Activated T-cell treated with anti-CD3 and anti-CD28 coated beads, Interleukin-2, amount 50 U/mL, for 4 hours (primary cell): ENCODE measurements around the gene DICER1. TPM values are rescaled to one million over a fixed set of nuclear protein-coding genes. Genes with fewer than 3 reads are reported as not detected.

ENCODE experiments used
- ATAC-seq, 2 donors: fragments of 200-7000 bp; cut with Tn5 transposase; one replicate each; pipeline ENCODE4 v1.10.0; 2021
- DNase-seq: peaks from one replicate; pipeline ENCODE4 v3.0.0-alpha.2; 2020
- H3K27me3 Mint-ChIP-seq: one replicate; pipeline ENCODE4 v1.8.0; 2021; ENCODE audit warnings: low read depth, mixed read lengths
- H3K36me3 Mint-ChIP-seq: one replicate; pipeline ENCODE4 v1.8.0; 2022; ENCODE audit warnings: mixed read lengths; ENCODE audit not compliant: insufficient read depth
- H3K4me1 Mint-ChIP-seq: one replicate; pipeline ENCODE4 v1.8.0; 2021; ENCODE audit warnings: low read depth, mixed read lengths
- H3K4me3 Mint-ChIP-seq: one replicate; pipeline ENCODE4 v1.8.0; 2021; ENCODE audit warnings: mild to moderate bottlenecking, moderate library complexity, mixed read lengths
- H3K9me3 Mint-ChIP-seq: one replicate; pipeline ENCODE4 v1.8.0; 2021; ENCODE audit warnings: mixed read lengths
- total RNA-seq, 3 donors: library from RNA; stranded (reverse); gene quantifications; one replicate each; pipeline ENCODE4 v1.2.1, GENCODE V29; 2021

DICER1 gene
- total RNA-seq, 3 donors from 2014 or later: 43.7 to 49.7 (median 46.2) TPM

DNA sequence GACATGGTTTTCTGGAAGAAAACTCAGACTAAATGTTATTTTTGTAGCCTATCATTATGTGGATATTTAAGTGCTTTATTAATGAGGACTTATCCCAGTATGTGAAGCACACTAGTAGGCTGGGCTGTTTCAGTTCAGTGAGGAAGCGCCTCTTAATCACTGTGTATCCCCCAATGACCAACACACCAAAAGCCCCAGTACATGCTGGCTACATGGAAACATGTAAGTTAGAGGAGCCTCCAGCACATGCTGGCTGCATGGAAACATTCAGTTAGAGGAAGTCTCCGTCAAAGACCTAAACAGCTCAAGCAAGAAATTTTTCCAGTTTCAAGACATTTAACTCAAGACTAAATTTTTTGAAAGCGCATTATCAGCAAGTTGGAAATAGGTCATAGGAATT lies 26.8 kb downstream of the DICER1 start:
- Mint-ChIP-seq H3K36me3 (peaks cover 28% of the 10 kb centered on the region), H3K4me1 (peaks cover 25% of the 10 kb centered on the region), H3K4me3 (no peak overlapping the region), H3K9me3 (no peaks in the 10 kb centered on the region), H3K27me3 (no peaks in the 10 kb centered on the region)
- no peak for ATAC-seq
- no peak for DNase-seq

DNA sequence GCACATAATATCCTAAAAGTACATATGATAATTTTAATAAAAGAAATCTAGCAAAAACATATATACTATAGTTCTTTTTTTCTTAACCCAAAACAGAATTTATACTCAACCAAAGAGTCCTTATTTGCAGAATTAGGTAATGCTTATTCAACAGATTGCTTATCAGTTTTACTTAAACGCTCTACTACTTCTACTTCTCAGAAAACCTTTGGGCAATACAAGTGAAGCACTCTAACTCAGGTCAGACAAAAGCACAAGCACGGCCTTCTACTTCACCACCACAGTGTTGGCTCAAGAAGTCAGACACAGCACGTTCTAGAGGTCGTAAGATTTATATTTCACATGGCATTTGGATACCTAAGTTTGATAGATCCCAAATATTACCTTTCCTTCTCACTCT lies 29.2 kb downstream of the DICER1 start:
- no peak overlapping the region for H3K4me3 Mint-ChIP-seq
- peaks cover 35% of the 10 kb centered on the region for H3K36me3 Mint-ChIP-seq
- H3K4me1 Mint-ChIP-seq: peaks cover 16% of the 10 kb centered on the region
- ATAC-seq (no peak), DNase-seq (no peak)
- H3K9me3 Mint-ChIP-seq: no peaks in the 10 kb centered on the region
- no peaks in the 10 kb centered on the region for H3K27me3 Mint-ChIP-seq

DNA sequence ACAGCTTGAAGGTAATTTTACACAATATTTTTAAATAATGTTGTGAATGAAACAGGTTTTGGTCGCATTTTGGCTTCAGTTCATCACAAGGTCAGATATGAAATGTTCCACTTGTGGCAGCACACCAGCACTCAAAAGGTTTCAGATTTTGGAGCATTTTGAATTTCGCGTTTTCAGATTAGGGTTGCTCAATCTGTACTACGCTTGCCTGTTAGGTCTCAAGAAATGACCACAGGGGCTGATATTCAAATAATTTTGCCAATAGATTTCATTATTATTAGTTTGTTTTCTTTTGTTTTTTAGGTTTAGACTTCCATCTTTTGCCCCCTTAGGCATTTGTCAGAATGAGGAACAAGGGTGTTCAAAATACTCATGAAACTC lies 29.8 kb downstream of the DICER1 start:
- no peak overlapping the region for H3K4me3 Mint-ChIP-seq
- no peaks in the 10 kb centered on the region for H3K27me3 Mint-ChIP-seq
- no peak for DNase-seq
- ATAC-seq: no peak
- no peaks in the 10 kb centered on the region for H3K9me3 Mint-ChIP-seq
- peaks cover 34% of the 10 kb centered on the region for H3K36me3 Mint-ChIP-seq
- H3K4me1 Mint-ChIP-seq: peaks cover 16% of the 10 kb centered on the region

DNA sequence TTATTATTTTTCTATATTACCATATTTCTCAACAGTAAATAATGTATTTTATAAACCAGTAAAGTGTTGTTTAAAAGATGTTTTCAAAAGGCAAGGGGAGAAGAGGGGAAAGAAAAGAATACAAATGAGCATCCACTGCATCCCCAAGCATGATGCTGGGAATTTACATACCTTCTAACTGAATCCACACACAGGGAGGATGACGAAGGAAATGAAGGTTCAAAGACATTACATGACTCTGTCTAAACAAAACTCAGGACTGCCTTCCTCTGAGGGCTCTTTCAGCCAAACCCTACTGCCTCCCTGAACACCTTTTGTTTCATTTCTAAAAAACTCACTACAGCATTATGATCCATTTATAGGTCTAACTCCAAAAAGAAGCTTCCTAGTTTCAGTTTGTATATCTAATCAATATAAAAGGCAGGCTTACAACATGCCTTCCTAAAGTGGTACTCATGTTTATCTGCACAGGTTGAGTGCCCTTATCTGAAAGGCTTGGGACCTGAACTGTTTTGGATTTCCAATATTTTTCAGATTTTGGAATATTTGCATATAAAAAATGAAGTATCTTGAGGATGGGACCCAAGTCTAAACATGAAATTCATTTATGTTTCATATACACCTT lies 30.3 kb downstream of the DICER1 start:
- no peak for DNase-seq
- Mint-ChIP-seq H3K9me3 (no peaks in the 10 kb centered on the region), H3K27me3 (no peaks in the 10 kb centered on the region), H3K4me1 (peaks cover 16% of the 10 kb centered on the region), H3K4me3 (no peak overlapping the region), H3K36me3 (peaks cover 34% of the 10 kb centered on the region)
- no peak for ATAC-seq

DNA sequence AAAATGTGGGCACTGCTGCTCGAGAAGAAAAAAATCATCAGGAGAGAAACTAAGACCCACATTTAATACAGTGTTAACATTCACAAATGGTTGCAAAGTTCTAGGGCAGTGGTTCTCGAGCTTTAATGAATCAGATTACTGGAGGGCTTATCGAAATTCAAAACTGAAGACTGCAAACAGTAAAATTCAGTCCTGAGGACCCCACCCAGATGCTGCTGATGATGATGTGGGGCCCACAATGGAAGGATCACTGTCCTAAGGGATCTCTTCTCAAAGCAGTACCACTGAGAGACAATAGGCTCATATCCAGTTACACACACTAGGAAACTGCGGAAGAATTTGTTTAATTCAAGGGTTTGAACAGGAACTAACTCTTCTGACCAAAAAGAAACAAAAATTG lies 31.4 kb downstream of the DICER1 start:
- Mint-ChIP-seq H3K27me3 (no peaks in the 10 kb centered on the region), H3K36me3 (peaks cover 36% of the 10 kb centered on the region), H3K9me3 (no peaks in the 10 kb centered on the region), H3K4me3 (no peak overlapping the region), H3K4me1 (peaks cover 14% of the 10 kb centered on the region)
- no peak for ATAC-seq
- no peak for DNase-seq

DNA sequence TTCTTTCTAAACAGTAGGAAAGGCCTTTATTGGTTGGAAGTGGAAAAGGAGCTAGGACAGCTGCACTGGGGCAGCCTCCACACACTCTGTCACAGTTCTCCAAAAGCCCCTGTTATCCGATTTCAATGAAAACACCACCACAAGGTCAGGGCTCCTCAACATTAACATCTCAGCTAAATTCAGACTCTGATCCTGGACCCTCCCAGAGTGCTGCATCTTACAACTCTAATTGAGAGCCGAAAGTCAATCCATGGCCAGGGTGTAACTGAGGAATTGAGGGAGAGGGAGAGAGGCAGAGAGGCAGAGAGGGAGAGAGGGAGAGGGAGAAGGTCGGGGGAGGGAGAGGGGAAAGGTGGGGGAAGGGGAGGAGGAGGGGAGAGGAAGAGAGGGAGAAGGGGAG lies 32.1 kb downstream of the DICER1 start:
- H3K4me1 Mint-ChIP-seq: peaks cover 14% of the 10 kb centered on the region
- ATAC-seq: no peak
- no peak overlapping the region for H3K4me3 Mint-ChIP-seq
- H3K27me3 Mint-ChIP-seq: no peaks in the 10 kb centered on the region
- DNase-seq: no peak
- H3K9me3 Mint-ChIP-seq: no peaks in the 10 kb centered on the region
- peaks cover 39% of the 10 kb centered on the region for H3K36me3 Mint-ChIP-seq

DNA sequence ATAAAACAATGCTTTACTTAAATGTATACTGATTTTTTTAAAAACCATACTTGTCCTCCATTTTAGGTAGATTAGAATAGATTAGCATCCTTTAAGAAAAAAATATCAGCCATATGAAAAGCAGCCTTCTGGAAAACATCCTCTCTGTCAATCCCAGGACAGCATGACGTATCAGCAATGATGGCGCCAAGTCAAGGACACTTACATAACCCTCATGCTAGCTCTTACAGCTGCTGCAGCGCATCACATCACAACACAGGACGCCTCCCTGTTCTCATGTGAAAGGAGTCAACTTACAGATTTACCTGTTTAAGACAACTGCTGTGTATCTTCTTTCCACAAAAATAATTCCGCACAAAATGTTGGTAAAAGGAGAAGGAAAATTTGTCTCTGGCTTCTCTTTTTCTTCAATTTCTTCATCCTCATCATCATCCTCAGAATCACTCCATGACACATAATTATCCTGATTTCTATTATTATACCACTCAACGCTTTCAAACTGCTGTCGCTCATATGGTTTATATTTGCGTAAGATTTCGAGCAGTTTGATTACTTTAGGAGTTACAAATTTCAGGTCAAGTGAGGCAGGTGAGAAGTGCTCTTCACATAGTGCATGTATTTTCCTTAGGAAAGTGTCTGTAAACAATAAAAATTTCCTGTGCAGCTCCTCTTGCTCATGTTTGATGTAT lies 33.3 kb downstream of the DICER1 start:
- H3K27me3 Mint-ChIP-seq: no peaks in the 10 kb centered on the region
- H3K4me1 Mint-ChIP-seq: peaks cover 10% of the 10 kb centered on the region
- peaks cover 33% of the 10 kb centered on the region for H3K36me3 Mint-ChIP-seq
- no peak overlapping the region for H3K4me3 Mint-ChIP-seq
- no peaks in the 10 kb centered on the region for H3K9me3 Mint-ChIP-seq
- DNase-seq (no peak), ATAC-seq (no peak)

DNA sequence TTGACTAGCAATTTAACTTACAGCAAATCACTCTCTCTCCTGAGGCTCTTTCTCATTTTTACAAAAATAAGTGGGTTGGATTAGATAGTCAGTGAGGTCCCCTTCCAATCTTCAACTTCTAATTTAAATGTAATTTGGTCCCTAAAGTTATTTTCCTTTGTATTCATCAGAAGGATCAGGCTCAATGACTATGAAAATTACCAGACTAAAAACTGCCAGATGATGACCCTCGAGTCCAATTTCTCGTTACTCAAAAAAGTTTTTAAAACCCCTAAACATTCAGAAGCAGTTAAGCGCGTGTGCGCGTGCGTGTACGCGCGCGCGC lies 34.7 kb downstream of the DICER1 start:
- H3K4me3 Mint-ChIP-seq: no peak overlapping the region
- no peak for DNase-seq
- ATAC-seq: no peak
- peaks cover 3% of the 10 kb centered on the region for H3K4me1 Mint-ChIP-seq
- H3K9me3 Mint-ChIP-seq: no peaks in the 10 kb centered on the region
- peaks cover 32% of the 10 kb centered on the region for H3K36me3 Mint-ChIP-seq
- no peaks in the 10 kb centered on the region for H3K27me3 Mint-ChIP-seq

DNA sequence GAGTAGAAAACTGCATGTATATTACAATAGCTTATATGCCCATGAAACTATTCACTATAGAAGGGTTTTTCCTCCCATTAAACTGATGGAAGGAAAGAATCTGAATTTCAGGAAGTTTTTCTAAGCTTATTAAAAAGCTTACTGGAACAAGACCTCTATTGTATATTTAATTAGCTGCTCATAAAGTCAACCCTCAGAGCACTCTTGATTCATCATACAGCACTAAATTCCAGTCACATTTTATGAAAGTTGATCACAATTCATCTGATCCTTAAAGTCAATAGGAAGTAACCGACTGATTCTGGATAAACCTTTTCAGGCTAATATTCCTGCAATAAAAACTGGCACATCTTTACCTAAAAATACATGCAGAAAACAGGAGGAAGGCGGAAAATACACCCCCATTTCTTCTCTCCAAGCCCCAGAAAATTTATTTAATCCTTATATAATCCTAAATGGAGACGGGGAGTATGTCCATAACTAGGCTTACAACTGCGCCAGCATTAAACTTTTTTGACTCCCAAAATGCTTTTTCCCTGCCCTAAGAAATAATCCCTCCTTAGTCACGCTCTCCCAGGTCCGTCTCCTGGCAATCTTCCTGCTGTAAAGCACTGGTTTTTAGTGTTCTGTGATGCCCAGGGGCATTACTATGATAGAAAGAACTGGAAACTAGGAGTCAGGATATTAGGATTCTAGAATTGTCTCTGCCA lies 35.3 kb downstream of the DICER1 start:
- Mint-ChIP-seq H3K36me3 (peaks cover 34% of the 10 kb centered on the region), H3K4me1 (peaks cover 3% of the 10 kb centered on the region)
- no peak for ATAC-seq

DNA sequence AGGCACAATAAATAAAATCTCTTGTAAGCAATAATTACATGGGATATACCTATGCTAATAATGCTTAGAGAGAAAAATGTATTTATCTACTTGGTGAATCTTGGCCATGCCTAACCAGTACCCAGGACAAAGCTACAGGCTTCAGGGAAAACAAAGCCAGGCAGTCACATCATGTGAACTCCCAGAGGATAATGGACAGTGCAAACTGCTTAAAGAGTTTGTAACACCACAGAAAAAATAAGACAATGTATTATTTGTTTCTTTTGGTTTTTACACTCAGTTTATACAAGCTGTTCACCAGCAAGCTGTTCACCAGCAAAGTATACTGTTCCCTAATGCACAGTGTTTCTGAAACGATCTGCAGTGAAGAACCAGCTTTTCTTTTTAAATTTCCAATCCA lies 38.0 kb downstream of the DICER1 start:
- Mint-ChIP-seq H3K27me3 (no peaks in the 10 kb centered on the region), H3K4me3 (no peak overlapping the region), H3K36me3 (peaks cover 44% of the 10 kb centered on the region), H3K9me3 (no peaks in the 10 kb centered on the region), H3K4me1 (peaks cover 3% of the 10 kb centered on the region)
- ATAC-seq: no peak
- DNase-seq: no peak

More for the DNA sequence above, 35.3 kb downstream of the DICER1 start:
- Mint-ChIP-seq H3K4me3 (no peak overlapping the region), H3K27me3 (no peaks in the 10 kb centered on the region), H3K9me3 (no peaks in the 10 kb centered on the region)
- no peak for DNase-seq

DNA sequence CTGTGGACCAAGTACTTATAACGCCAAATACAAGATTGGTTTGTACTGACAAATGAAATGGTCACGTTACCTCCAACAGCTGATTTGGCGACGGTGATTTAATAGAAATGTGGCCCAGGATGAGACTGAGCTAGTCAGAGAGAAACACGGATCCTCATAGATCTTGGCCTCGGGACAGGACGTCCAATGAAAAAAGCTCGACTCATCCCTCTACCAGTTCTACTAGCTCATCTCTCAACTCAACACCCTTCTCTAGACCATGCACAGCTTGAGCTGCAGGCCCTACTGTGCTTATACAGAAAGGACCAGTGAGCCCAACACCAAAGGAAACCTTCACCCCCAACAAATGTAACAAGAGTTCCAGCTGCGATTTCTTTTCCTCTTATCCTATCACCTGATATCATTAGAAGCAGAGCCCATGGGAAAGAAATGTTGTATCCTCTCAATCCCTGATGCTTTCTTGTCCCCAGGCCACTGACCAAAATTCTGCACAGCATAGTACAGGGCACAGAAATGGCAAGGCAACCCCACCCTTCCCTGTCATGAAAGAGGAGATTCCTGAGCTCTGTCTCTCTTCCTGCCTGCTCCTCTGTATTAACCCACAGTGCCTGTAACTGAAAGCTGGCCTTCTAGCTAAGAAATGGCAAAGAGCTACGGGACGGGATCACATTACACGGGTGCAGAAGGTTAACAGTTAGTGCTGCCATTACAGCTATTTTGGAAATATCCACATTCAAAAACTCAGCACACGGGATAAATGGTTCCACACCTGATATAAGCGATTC lies 39.2 kb downstream of the DICER1 start:
- no peaks in the 10 kb centered on the region for H3K9me3 Mint-ChIP-seq
- no peak overlapping the region for H3K4me3 Mint-ChIP-seq
- peaks cover 3% of the 10 kb centered on the region for H3K4me1 Mint-ChIP-seq
- ATAC-seq: no peak
- no peaks in the 10 kb centered on the region for H3K27me3 Mint-ChIP-seq
- peaks cover 41% of the 10 kb centered on the region for H3K36me3 Mint-ChIP-seq
- no peak for DNase-seq

DNA sequence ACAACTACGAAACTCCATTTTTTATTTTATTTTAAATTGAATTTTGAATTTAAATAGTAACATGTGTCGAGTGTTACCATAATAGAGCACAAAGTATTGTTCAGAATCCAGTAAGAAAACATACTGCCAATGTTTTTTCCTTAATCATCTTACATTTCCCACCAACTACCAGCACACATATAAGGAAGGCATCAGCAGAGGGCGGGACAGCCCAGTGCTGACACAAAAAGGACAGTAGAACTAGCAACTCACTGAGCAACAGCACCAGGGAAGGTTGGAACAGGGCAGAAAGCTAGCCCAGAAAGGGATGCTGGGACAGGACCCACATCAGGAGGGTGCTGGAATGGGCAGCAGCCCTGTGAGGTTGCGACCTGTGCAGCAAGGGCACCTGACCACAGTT lies 43.9 kb downstream of the DICER1 start:
- no peak overlapping the region for H3K4me3 Mint-ChIP-seq
- ATAC-seq (no peak), DNase-seq (no peak)
- no peaks in the 10 kb centered on the region for H3K4me1 Mint-ChIP-seq
- no peaks in the 10 kb centered on the region for H3K9me3 Mint-ChIP-seq
- no peaks in the 10 kb centered on the region for H3K27me3 Mint-ChIP-seq
- H3K36me3 Mint-ChIP-seq: peaks cover 39% of the 10 kb centered on the region

DNA sequence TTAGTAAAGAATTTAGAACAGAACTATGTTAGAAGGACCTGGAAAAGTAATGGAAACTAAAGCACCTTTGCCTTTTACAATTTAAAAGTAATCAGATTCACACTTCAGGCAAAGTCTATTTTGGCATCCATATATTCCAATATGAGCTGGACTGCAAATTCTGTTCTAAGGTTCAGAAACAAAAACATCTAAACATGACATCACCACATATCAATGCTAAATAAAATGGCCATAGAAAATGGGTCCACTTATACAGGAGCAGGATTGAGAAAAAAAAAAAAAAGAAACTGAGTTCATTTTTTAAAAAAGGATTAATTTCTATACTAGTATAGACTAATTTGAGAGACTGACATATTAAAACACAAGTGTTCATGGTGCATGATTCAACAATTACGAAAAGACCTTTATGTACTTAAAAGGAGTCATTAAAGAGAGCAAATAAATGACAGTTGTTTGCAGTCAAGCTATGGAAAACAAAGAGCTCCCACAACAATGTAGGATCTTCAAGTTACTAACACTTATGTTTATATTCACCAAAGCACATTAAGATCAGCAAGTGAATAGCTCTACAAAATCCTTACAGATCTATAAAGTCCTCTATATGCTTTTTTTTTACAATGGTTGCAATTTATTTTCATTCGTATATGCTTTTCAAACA lies 45.7 kb downstream of the DICER1 start:
- H3K36me3 Mint-ChIP-seq: peaks cover 46% of the 10 kb centered on the region
- H3K9me3 Mint-ChIP-seq: no peaks in the 10 kb centered on the region
- H3K27me3 Mint-ChIP-seq: no peaks in the 10 kb centered on the region
- DNase-seq (no peak), ATAC-seq (no peak)
- H3K4me1 Mint-ChIP-seq: no peaks in the 10 kb centered on the region
- no peak overlapping the region for H3K4me3 Mint-ChIP-seq

DNA sequence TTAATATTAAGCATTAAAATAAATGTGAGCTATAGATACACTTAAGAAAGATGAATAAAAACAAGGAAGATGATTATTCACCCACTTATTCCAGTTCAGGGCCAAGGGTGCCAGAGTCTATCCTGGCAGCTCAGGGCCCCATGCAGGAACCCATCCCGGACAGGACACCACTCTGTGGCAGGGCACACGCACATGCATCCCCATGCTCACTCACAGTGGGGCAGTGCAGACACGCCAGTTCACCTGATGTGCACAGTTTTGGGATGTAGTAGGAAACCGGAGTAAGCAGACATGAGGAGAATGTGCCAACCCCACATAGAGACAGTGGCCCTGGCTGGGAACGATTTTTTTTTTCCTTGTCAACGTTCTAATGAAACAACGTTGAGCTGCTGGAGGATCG lies 47.2 kb downstream of the DICER1 start:
- peaks cover 41% of the 10 kb centered on the region for H3K36me3 Mint-ChIP-seq
- ATAC-seq (no peak), DNase-seq (no peak)
- no peak overlapping the region for H3K4me3 Mint-ChIP-seq
- no peaks in the 10 kb centered on the region for H3K4me1 Mint-ChIP-seq
- H3K9me3 Mint-ChIP-seq: no peaks in the 10 kb centered on the region
- no peaks in the 10 kb centered on the region for H3K27me3 Mint-ChIP-seq
